Measurements from ENCODE around the gene PYCARD. TPM values are rescaled to one million over a fixed set of nuclear protein-coding genes. Genes with fewer than 3 reads are reported as not detected.

The PYCARD gene
- total RNA-seq, 2 donors from 2014 or later, result 27.2 to 51.6 TPM

GRCh38 chr16:31189412-31189778 is 13.2 kb downstream of the PYCARD start:
- TF ChIP-seq POLR2A (IDR thresholded peaks at IDR 0.05) (no peak), POLR2AphosphoS5 (IDR thresholded peaks at IDR 0.05) (no peak), CTCF (IDR thresholded peaks at IDR 0.05) (no peak)
- DNase-seq (ENCODE audit: low spot score), result no peak
- no peaks in the 10 kb centered on the region for H3K27me3 ChIP-seq (replicated peaks; ENCODE audit: insufficient read depth)
- no peaks in the 10 kb centered on the region for H3K4me1 ChIP-seq (replicated peaks)
- H3K27ac ChIP-seq, result no peak overlapping the region
- H3K36me3 ChIP-seq, result peaks cover 34 to 60% of the 10 kb centered on the region in 2 donors
- no peak overlapping the region for H3K4me3 ChIP-seq
- 85% methylated on average over 2 of the region's 2 CpGs for WGBS
- H3K9me3 ChIP-seq, result no peaks in the 10 kb centered on the region
- intact Hi-C loops (cut with DNase I), result no loop called here

- Histone ChIP-seq H3K9me3 (no peaks in the 10 kb centered on the region), H3K4me3 (no peak overlapping the region), H3K27ac (no peak overlapping the region), H3K36me3 (peaks cover 34 to 57% of the 10 kb centered on the region in 2 donors), H3K27me3 (replicated peaks; ENCODE audit: insufficient read depth) (no peaks in the 10 kb centered on the region), H3K4me1 (replicated peaks) (no peaks in the 10 kb centered on the region)
- DNase-seq (ENCODE audit: low spot score), result no peak
- intact Hi-C loops (cut with DNase I), result no loop called here
- 87% methylated on average over 3 of the region's 3 CpGs for WGBS
- TF ChIP-seq POLR2A (IDR thresholded peaks at IDR 0.05) (no peak), POLR2AphosphoS5 (IDR thresholded peaks at IDR 0.05) (no peak), CTCF (IDR thresholded peaks at IDR 0.05) (no peak)
Measured at GRCh38 chr16:31188450-31189411, 13.8 kb downstream of the PYCARD start.

GRCh38 chr16:31187808-31188189 is 14.8 kb downstream of the PYCARD start:
- no peak overlapping the region for H3K27ac ChIP-seq
- DNase-seq (ENCODE audit: low spot score), result no peak
- no peaks in the 10 kb centered on the region for H3K9me3 ChIP-seq
- TF ChIP-seq POLR2A (IDR thresholded peaks at IDR 0.05), result no peak
- no peak for TF ChIP-seq POLR2AphosphoS5 (IDR thresholded peaks at IDR 0.05)
- TF ChIP-seq CTCF (IDR thresholded peaks at IDR 0.05), result no peak
- no peaks in the 10 kb centered on the region for H3K27me3 ChIP-seq (replicated peaks; ENCODE audit: insufficient read depth)
- WGBS, result 73% methylated on average over 8 of the region's 8 CpGs
- intact Hi-C loops (cut with DNase I), result no loop called here
- H3K4me3 ChIP-seq, result no peak overlapping the region
- peaks cover 34 to 52% of the 10 kb centered on the region in 2 donors for H3K36me3 ChIP-seq
- H3K4me1 ChIP-seq (replicated peaks), result peaks cover 7% of the 10 kb centered on the region

GRCh38 chr16:31186930-31187807 is 15.4 kb downstream of the PYCARD start:
- no peaks in the 10 kb centered on the region for H3K9me3 ChIP-seq
- no peak overlapping the region for H3K27ac ChIP-seq
- intact Hi-C loops (cut with DNase I), result no loop called here
- no peak for TF ChIP-seq POLR2AphosphoS5 (IDR thresholded peaks at IDR 0.05)
- TF ChIP-seq CTCF (IDR thresholded peaks at IDR 0.05), result no peak
- TF ChIP-seq POLR2A (IDR thresholded peaks at IDR 0.05), result no peak
- WGBS, result 75% methylated on average over 10 of the region's 10 CpGs
- peaks cover 34 to 51% of the 10 kb centered on the region in 2 donors for H3K36me3 ChIP-seq
- no peaks in the 10 kb centered on the region for H3K27me3 ChIP-seq (replicated peaks; ENCODE audit: insufficient read depth)
- H3K4me1 ChIP-seq (replicated peaks), result peaks cover 12% of the 10 kb centered on the region
- no peak overlapping the region for H3K4me3 ChIP-seq
- no peak for DNase-seq (ENCODE audit: low spot score)
